HepG2 (cell line): ENCODE data around the gene SRCIN1. TPM values are rescaled to one million over a fixed set of nuclear protein-coding genes. Genes with fewer than 3 reads are reported as not detected.

Experiments used
- ATF6 ChIP-seq: sonication (generic); formaldehyde crosslinking; conservative IDR thresholded peaks from 2 replicates; pipeline ENCODE4 v1.4.0; 2020; ENCODE audit warnings: missing genetic modification reagents
- CBX2 ChIP-seq, 2 experiments: fragments of 200-600 bp in 1 of 2; sonication (generic); formaldehyde crosslinking in 1 of 2; IDR thresholded peaks; 2 replicates each; pipeline versions ENCODE4 v1.7.0 to v1.8.1; 2018 to 2022; ENCODE audit warnings: low read depth in 2 of 2, low read length in 1 of 2, mild to moderate bottlenecking in 1 of 2, missing genetic modification reagents in 1 of 2
- CBX5 ChIP-seq: sonication (generic); formaldehyde crosslinking; IDR thresholded peaks from 2 replicates; pipeline ENCODE4 v1.4.0; 2020; ENCODE audit warnings: missing genetic modification reagents, borderline replicate concordance
- HMGXB3 ChIP-seq: sonication (generic); formaldehyde crosslinking; IDR thresholded peaks from 2 replicates; pipeline ENCODE4 v1.4.0; 2020; ENCODE audit warnings: missing genetic modification reagents, borderline replicate concordance
- HNF4G ChIP-seq, 2 experiments: sonication (generic) in 1 of 2; formaldehyde crosslinking in 1 of 2; IDR thresholded peaks; 2 replicates each; pipeline versions ENCODE4 v1.4.0 to v1.6.1; 2011 to 2020; ENCODE audit warnings: borderline replicate concordance in 2 of 2, low read depth in 2 of 2, mild to moderate bottlenecking in 2 of 2, low read length in 1 of 2, missing genetic modification reagents in 1 of 2, moderate library complexity in 1 of 2
- HNRNPH1 ChIP-seq: fragments of 200-400 bp; formaldehyde crosslinking; optimal IDR thresholded peaks from 2 replicates; pipeline ENCODE3; 2017; ENCODE audit warnings: mild to moderate bottlenecking, low read depth, low read length
- JDP2 ChIP-seq: sonication (generic); formaldehyde crosslinking; IDR thresholded peaks from 2 replicates; pipeline ENCODE4 v1.8.1; 2022; ENCODE audit warnings: missing genetic modification reagents, borderline replicate concordance
- MED1 ChIP-seq: sonication (generic); formaldehyde crosslinking; IDR thresholded peaks from 2 replicates; pipeline ENCODE4 v1.4.0; 2020; ENCODE audit warnings: missing genetic modification reagents
- MEIS1 ChIP-seq: sonication (generic); formaldehyde crosslinking; IDR thresholded peaks from 2 replicates; pipeline ENCODE4 v1.9.0; 2021; ENCODE audit warnings: mild to moderate bottlenecking, missing genetic modification reagents, moderate library complexity, borderline replicate concordance
- NFKB2 ChIP-seq: sonication (generic); formaldehyde crosslinking; IDR thresholded peaks from 2 replicates; pipeline ENCODE4 v1.4.0; 2020; ENCODE audit warnings: missing genetic modification reagents, borderline replicate concordance
- NFKBIZ ChIP-seq: IDR thresholded peaks from 2 replicates; pipeline ENCODE4 v1.6.1; 2018; ENCODE audit warnings: missing genetic modification reagents, missing compliant biosample characterization
- NR0B2 ChIP-seq: sonication (generic); formaldehyde crosslinking; IDR thresholded peaks from 2 replicates; pipeline ENCODE4 v1.4.0; 2020; ENCODE audit warnings: mild to moderate bottlenecking, missing genetic modification reagents
- POGZ ChIP-seq: sonication (generic); formaldehyde crosslinking; IDR thresholded peaks from 2 replicates; pipeline ENCODE4 v1.4.0; 2020; ENCODE audit warnings: mild to moderate bottlenecking, missing genetic modification reagents
- RBAK ChIP-seq: sonication (generic); formaldehyde crosslinking; IDR thresholded peaks from 2 replicates; pipeline ENCODE4 v1.5.1; 2020; ENCODE audit warnings: mild to moderate bottlenecking, missing genetic modification reagents
- SAFB2 ChIP-seq: sonication (generic); formaldehyde crosslinking; IDR thresholded peaks from 2 replicates; pipeline ENCODE4 v1.5.1; 2020; ENCODE audit warnings: missing genetic modification reagents, low read depth, mild to moderate bottlenecking, borderline replicate concordance
- SP2 ChIP-seq: sonication (generic); formaldehyde crosslinking; IDR thresholded peaks from 2 replicates; pipeline ENCODE4 v1.5.1; 2020; ENCODE audit warnings: mild to moderate bottlenecking, missing genetic modification reagents
- TOPORS ChIP-seq: sonication (generic); formaldehyde crosslinking; IDR thresholded peaks from 2 replicates; pipeline ENCODE4 v1.8.0; 2023; ENCODE audit warnings: mild to moderate bottlenecking, missing genetic modification reagents
- ZNF441 ChIP-seq: sonication (generic); formaldehyde crosslinking; IDR thresholded peaks from 2 replicates; pipeline ENCODE4 v1.7.0; 2021; ENCODE audit warnings: missing genetic modification reagents, borderline replicate concordance
- ZNF484 ChIP-seq: sonication (generic); formaldehyde crosslinking; IDR thresholded peaks from 2 replicates; pipeline ENCODE4 v1.5.1; 2020; ENCODE audit warnings: mild to moderate bottlenecking, low read depth, missing genetic modification reagents, borderline replicate concordance
- ZNF749 ChIP-seq: sonication (generic); formaldehyde crosslinking; IDR thresholded peaks from 2 replicates; pipeline ENCODE4 v1.8.0; 2022; ENCODE audit warnings: mild to moderate bottlenecking, missing genetic modification reagents, moderate library complexity, borderline replicate concordance
- ZSCAN12 ChIP-seq: sonication (generic); formaldehyde crosslinking; IDR thresholded peaks from 2 replicates; pipeline ENCODE4 v1.9.0; 2021; ENCODE audit warnings: mild to moderate bottlenecking, missing genetic modification reagents
- polyA plus RNA-seq, 8 experiments: library from polyadenylated mRNA; depleted of rRNA in 3 of 8; stranded (reverse) in 7 of 8; unstranded in 1 of 8; fragments of >200 nt; fragmentation: Illumina TruSeq in 4 of 8; extraction: Trizol in 4 of 8; gene quantifications; 2 replicates each; pipeline versions ENCODE4 v1.2.1 to v1.2.3, GENCODE V29; 2011 to 2016; ENCODE audit warnings: low read depth in 4 of 8, missing spikeins in 1 of 8, mixed read lengths in 1 of 8; ENCODE audit not compliant: insufficient read depth in 1 of 8
- total RNA-seq, 5 experiments: library from RNA; depleted of rRNA; stranded (reverse); fragments of >200 nt; fragmentation: Illumina TruSeq; extraction: Trizol; gene quantifications; 2 replicates each; pipeline ENCODE4 v1.2.3, GENCODE V29; 2016; ENCODE audit warnings: low read depth in 1 of 5

Gene SRCIN1
- total and polyA plus RNA-seq, 2 of the 13 experiments (the other 11 are each of a cell fraction or from before 2014, with no cell fraction given), result 1.2 to 9.6 TPM

- TF ChIP-seq HNRNPH1, result peak; percentile 70
- TF ChIP-seq ATF6, result no peak
- TF ChIP-seq HNF4G (IDR thresholded peaks at IDR 0.05; ENCODE audit: borderline replicate concordance, low read depth, low read length), result no peak
- TF ChIP-seq HNF4G (CRISPR knock-in tag; IDR thresholded peaks at IDR 0.05; ENCODE audit: borderline replicate concordance, low read depth), result no peak
- TF ChIP-seq MEIS1 (CRISPR knock-in tag), result no peak
- TF ChIP-seq NFKBIZ, result no peak
- TF ChIP-seq HMGXB3 (CRISPR knock-in tag), result no peak
- peak; percentile 26; the same call in 1 of the 2 replicates for TF ChIP-seq MED1
- no peak; the same call in 1 of the 2 replicates for TF ChIP-seq SP2
- no peak for TF ChIP-seq ZNF441 (CRISPR knock-in tag)
- no peak for TF ChIP-seq TOPORS (CRISPR knock-in tag)
- no peak for TF ChIP-seq POGZ (CRISPR knock-in tag)
- TF ChIP-seq NR0B2 (CRISPR knock-in tag), result no peak
- no peak for TF ChIP-seq JDP2 (CRISPR knock-in tag)
- TF ChIP-seq CBX2 (IDR thresholded peaks at IDR 0.05; ENCODE audit: low read depth, low read length), result no peak
- TF ChIP-seq CBX2 (CRISPR knock-in tag; IDR thresholded peaks at IDR 0.05; ENCODE audit: low read depth), result no peak
- TF ChIP-seq CBX5 (CRISPR knock-in tag), result no peak; the same call in 1 of the 2 replicates
- TF ChIP-seq ZNF484 (CRISPR knock-in tag), result no peak
- TF ChIP-seq NFKB2, result 0 out of 2 replicates have a peak, but pooled peaks have one; percentile 40
- TF ChIP-seq ZNF749 (CRISPR knock-in tag), result no peak
- TF ChIP-seq ZSCAN12, result no peak
- 0 out of 2 replicates have a peak, but pooled peaks have one; percentile 44 for TF ChIP-seq SAFB2
- no peak for TF ChIP-seq RBAK (CRISPR knock-in tag)
Observed at GRCh38 chr17:38604479-38605403, 1.0 kb downstream of the SRCIN1 start (continued).
